T-helper 2 cell treated with Interferon-gamma antibody and Interleukin-4, amounts not matched to agents 100 ng/mL and 5 ng/mL, for 36 hours (primary cell): ENCODE measurements around the gene EIF2S2. TPM values are rescaled to one million over a fixed set of nuclear protein-coding genes. Genes with fewer than 3 reads are reported as not detected.

Source experiments
- intact Hi-C: fragments of 100-400 bp; cut with micrococcal nuclease; formaldehyde crosslinking; loops from one replicate; pipeline ENCODE4 v1.15.1; 2023
- total RNA-seq: library from RNA; stranded (reverse); gene quantifications from 2 replicates; pipeline ENCODE4 v1.2.3, GENCODE V29; 2022

EIF2S2 gene
- total RNA-seq, 1 donor from 2014 or later, result 72.9 TPM

DNA sequence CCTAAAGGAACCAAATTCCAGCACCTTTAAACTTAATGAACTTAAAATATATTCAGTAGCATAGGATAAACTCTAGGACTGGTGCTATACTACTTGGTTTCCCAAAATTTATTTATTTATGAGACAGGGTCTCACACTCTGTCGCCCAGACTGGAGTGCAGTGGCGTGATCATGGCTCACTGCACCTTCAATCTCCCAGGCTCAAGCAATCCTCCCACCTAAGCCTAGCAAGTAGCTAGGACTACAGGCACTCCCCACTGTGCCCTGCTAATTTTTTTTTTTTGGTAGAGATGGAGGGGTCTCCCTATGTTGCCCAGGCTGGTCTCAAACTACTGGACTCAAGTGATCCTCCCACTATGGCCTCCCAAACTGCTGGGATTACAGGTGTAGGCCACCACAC lies 21.4 kb downstream of the EIF2S2 start:
- intact Hi-C loops, result no loop called here

DNA sequence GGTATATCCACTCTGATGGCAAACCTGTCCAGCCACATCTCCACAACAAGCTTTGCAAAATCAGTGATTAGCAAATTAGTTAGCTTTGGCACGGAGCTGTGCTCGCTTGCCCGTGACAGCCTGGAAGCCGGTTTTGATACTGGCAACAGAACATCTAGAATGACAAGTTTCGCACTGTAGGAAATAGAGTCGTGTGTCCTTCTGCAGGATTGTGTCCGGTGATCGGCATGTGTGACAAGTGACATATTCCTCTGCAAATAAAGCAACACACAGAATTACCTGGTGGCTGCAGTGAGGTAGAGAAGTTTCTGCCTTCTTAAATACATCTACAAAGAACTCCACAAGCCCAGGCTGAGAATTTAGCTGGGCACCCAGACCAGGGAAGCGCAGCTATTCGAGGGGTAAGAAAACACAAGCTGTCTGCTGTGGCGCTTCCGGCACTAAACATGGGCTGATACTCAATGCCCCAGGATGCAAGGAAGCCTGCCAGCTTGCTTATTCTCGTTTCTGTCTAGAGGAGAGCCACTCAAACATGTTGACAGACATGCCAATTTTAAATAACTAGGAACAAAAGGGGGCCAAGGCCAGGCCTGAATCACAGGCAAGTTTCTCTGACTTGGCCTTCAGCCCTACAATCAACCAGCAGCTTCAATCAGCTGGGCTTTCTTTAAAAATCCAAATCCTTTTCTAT lies 22.2 kb downstream of the EIF2S2 start:
- intact Hi-C loops, result no loop called here

DNA sequence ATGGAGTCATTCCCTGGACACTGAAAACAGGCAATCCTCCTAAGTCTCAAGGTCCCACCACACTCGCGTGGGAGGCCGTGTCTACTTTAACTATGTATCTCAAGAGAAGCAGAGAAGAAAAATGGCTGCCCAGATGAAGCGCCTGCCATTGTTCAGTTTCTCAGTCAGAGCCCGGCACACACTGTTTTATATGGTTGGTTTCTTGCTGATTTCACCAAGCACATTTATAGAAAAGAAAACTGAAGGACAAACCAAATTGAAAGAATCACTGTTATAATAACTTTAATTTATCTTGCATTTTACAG lies 22.9 kb downstream of the EIF2S2 start:
- intact Hi-C loops, result no loop called here

DNA sequence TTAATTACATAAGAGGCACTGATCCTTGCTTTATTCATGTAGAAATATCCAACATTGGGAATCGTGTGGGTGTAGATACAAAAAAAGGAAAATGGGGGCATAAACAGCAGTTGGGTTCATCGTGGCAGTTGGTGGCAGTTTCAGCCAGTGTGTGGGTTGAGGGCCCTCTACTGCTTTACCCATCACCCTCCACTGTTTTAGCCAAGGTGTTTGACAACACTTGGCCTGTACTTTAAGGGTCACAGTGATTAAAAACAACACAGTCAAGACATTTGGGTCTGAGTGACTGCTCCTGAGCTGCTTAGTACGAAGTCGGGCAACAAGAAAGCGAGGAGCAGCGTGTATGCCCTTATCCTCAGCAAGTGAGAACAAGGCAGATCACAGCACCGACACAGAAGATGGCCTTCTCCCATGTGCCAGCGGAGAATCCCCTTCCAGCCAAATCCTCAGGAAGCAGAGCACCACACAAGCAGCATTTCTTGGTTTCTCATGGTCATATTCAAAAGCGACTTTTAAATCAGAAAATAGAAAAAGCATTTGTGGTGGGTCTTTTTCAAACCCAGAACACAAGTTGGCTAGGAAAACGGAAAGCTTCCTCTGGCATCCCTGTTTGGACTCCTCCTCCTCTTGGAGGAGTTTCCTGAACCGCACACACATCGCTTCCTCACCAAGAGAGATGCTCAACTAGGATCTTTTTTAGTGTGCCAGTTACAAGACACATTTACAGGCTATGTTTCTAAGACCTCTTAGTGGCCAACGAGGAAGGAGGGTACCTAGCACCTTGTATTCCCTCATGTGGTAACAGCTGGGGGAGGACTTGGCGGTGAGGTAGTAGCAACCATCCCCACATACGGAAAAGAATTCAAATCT lies 23.5 kb downstream of the EIF2S2 start:
- intact Hi-C loops, result no loop called here

DNA sequence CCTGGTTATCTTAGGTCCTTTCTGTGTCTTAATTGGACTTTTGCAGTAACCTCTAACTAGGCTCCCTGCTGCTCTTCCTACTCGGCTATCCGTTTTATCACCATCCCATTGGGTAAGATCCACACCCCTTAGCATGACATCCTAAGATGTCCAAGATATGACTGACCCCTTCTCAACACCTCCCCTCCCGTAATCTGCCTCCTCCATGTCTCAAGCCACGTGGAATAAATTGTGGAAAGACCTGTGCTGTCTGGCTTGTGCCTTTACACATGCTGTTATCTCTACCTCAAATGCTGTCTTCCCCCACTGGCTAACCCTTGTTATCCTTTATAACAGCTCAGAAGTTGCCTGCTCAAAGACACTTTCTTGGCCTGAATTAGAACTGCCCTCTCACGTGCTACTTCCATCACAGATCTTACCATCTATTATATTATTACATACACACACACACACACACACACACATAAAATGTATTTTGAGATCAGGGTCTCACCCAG lies 26.5 kb downstream of the EIF2S2 start:
- intact Hi-C loops, result no loop called here

DNA sequence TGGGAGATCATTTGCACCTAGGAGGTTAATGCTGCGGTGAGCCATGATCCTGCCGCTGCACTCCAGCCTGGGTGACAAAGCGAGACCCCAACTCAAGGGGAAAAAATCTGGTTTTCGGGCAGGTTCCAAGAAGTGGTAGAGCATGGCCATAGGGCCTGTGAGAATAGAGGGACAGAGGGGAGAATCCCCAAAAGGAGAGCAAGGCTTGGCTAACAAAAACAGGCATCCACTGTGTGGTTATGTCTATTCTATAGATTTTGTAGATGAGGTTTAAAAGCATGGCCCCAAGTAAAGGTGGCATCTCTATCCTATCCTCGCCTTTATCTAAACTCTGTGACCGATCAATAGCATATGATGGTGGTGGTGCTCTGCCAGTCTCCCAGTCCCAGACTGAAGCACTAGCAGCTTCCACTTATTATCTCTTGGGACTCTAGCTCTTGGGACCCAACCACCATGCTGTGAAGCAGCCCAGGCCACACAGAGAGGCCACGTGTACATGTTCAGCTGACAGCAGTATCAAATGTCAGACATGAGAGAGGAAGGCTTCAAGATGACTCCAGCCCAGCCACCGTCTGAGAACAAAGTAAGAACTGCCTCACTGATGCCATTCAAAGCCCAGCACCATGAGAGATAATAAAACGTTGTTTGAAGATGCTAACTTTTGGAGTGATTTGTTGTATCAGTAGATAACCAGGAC lies 27.7 kb downstream of the EIF2S2 start:
- intact Hi-C loops, result no loop called here

DNA sequence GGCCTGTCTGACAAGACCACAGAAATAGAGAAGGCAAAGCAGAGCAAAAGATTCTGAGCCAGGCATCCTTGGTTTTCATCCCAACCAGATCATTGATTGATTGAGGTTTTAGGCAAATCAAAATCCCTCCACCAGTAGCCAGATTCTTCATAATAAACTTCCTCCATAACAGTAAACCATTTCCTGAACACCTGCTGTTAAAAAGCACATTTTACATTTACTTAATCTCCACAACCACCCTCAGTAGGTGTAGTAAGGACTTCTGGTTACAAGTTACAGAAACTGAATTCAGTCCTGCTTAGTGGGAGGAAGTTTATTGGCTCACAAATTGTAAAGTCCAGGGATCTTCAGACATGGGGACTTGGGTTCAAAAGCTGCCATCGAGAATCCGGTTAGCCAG lies 28.3 kb downstream of the EIF2S2 start:
- intact Hi-C loops, result no loop called here

DNA sequence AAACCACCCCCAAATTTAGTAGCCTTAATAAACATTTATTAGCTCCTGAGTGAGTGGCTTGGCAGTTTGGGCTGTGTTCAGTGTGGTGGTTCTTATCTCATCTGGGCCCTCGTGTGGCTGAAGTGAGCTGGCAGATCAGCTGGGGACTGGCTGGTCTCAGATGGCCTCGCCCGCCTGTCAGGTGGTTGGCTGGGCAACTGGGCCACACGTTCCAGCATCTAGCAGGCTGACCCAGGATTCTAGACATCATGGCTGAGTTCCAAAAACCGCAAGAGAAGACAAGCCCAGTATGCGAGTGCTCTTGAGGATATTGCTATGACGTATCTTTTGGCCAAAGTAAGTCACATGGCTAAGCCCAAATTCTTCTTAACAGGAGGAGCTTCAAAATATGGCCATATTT lies 28.9 kb downstream of the EIF2S2 start:
- intact Hi-C loops, result no loop called here

DNA sequence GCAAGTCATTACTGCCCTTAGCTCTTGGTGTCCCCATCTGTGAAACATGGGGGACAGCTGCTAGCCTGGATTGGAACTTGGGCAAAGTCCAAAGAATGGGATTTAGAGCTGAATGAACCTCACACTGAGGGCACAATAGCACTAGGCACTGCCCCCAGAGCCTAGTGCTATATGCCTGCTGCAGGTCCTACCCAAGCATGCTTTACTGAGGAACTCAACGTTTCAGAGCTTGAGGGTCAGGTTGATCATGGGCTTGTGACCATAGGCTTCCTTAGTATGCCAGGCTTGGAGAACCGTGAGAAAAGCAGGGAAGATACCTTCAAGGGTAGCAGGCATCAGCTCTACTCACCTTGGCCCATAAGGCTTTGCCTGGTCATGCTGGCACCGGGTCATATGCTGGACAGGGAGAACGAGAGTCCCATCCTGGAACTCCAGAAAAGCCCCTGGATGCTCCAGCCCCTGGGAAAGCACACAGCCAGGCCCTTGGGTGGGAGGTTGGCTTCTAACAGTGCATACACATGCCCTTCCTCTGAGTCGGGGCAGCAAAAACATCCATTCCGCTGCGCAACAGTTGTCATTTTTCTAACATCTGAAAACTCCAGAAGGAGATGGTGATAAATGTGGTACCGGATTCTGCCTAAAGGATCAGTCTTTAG lies 29.7 kb downstream of the EIF2S2 start:
- intact Hi-C loops, result no loop called here

DNA sequence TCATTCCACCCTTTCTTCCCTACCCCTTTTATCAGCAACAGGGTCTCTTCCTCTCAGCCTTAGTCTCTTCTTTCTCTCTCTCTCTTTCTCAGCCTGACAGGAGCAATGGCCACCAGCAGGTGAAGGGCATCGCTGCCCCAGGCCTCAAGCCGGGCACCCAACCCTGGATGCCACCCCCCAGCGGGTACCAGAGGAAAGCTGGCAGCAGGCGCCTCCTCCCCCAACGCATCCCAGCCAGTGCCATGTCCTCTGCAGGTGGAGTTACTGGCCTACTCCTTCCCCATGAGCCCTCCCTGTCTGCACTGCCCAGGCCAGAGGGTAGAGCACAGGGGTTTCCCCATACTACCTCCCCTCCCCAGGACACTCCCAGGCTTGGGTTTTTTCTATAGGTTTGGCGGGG lies 32.2 kb downstream of the EIF2S2 start:
- intact Hi-C loops, result no loop called here

DNA sequence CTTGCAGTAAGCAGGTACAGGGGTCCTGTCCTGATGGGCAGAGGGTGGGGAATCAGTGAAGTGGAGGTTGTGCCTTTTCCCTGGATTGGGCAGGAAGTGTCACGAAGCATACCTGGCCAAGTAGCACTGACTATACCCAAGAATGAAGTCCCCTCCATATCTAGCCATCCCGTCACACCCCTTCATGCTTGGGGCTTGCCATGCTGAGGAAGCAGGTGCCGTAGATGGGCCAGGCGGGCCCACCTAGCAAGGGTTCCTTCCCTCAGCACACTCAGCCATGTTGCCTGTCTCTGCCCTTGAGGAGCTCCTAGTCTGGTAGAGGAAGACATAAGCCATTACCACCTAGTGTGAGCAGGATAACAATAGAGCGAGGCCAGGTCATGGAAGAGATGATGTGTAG lies 33.5 kb downstream of the EIF2S2 start:
- intact Hi-C loops, result no loop called here

DNA sequence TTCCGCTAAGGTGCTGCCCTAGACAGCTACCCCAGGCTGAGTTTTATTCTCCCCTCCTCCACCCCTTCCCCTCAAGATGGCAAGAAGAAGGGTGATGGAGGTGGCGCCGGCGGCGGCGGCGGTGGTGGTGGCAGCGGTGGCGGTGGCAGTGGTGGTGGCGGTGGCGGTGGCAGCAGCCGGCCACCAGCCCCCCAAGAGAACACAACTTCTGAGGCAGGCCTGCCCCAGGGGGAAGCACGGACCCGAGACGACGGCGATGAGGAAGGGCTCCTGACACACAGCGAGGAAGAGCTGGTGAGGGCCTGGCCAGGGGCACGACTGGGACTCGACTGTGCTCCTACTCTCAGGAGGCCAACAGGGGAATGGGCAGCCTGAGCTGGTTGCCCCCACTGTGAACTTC lies 35.1 kb downstream of the EIF2S2 start:
- intact Hi-C loops, result no loop called here

DNA sequence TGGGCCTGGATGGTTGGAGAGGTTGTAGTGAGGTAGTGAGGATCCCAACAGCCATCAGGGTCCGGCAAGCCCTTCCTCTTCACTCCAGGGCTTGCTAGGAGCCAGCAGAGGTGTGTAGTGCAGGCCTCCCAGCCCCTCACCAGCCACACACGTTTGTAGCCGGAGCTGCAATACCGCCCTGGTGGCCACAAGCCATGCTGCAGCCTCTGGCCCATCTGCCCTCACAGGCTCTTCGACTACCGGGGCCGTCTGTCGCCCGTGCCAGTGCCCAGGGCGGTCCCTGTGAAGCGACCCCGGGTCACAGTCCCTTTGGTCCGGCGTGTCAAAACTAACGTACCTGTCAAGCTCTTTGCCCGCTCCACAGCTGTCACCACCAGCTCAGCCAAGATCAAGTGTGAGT lies 36.4 kb downstream of the EIF2S2 start:
- intact Hi-C loops, result no loop called here

DNA sequence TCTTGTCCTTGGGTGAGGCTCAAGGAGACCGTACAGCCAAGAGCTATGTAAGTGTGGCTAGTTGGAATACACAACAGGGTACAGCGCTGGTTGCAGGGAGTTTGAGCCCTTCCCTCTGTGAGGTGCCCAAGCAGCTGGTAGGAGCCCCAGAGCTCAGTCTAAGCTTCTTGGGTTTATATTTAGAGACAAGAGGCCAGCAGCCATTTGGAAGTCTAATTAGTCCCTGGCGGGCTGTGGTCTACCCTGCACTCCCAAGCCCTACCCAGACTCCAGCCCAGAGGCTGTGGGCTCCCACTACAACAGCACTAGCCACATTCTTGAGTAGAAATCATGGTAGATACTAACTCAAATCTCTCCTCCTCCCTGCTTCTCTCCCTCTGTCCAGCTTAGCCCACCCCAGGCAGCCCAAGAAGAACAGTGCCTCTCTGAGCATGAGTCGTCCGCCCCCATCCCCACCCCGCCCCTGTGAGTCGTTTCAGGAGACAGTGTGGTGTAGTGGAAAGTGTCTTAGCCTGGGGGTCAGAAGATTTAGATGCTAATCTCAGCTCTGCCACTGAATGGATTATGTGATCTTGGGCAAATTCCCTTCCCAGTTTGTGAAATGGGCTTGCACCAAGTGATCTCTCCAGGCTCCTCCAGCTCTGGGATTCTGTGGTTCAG lies 37.8 kb downstream of the EIF2S2 start:
- intact Hi-C loops, result no loop called here

DNA sequence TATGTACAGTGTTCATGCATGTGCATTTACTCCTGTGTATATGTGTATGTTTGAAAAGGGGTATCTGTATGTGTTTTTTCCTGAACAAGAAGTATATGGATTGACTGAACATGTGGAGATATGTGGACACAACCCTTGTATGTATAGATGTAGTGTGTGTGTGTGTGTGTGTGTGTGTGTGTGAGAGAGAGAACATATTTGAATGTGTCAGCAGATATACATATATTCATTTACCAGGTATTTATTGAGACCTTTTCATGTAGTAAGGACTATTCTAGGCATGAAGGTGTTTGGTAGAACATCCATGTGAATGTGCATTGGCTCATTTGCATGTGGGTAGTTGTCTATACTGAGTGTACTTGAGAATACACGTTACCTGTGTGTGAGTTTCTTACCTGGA lies 39.3 kb downstream of the EIF2S2 start:
- intact Hi-C loops, result no loop called here

DNA sequence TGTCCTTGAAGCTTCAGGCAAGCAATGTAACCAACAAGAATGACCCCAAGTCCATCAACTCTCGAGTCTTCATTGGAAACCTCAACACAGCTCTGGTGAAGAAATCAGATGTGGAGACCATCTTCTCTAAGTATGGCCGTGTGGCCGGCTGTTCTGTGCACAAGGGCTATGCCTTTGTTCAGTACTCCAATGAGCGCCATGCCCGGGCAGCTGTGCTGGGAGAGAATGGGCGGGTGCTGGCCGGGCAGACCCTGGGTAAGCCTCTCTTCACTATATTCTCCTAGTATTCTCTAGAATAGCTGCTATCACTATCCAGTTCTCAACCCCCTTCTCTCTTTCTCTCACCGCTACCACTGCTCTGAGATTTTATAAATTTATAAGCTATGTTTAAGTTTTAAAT lies 40.0 kb downstream of the EIF2S2 start:
- intact Hi-C loops, result no loop called here

DNA sequence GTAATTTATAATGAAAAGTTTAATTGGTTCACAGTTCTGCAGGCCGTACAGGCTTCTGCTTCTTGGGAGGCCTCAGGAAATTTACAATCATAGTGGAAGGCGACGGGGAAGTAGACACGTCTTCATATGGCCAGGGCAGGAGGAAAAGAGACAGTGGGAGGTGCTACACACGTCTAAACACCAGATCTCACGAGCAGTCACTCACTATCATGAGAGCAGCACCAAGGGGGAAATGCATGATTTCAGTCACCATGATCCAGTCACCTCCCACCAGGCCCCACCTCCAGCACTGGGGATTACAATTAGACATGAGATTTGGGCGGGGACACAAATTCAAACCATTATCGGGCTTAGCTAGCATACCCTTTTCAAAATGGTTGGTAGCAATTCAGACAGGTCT lies 41.2 kb downstream of the EIF2S2 start:
- intact Hi-C loops, result no loop called here

DNA sequence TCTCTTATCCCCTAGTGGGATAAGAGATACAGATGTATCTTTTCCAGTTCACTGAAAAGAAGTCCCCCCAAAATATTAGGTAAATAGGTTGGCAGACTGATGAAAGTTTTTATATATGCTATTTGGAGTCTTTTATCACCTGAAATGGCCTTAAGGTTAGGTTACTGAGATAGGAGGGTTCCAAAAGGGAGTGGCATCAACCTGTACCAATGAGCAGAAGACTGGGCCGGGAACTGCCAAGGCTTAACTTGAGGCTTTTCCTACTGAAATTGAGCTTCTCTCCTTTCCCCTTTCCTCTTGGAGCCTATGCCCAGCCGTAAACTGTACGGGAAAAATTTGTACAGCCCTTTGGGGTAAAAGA lies 42.0 kb downstream of the EIF2S2 start:
- intact Hi-C loops, result no loop called here

DNA sequence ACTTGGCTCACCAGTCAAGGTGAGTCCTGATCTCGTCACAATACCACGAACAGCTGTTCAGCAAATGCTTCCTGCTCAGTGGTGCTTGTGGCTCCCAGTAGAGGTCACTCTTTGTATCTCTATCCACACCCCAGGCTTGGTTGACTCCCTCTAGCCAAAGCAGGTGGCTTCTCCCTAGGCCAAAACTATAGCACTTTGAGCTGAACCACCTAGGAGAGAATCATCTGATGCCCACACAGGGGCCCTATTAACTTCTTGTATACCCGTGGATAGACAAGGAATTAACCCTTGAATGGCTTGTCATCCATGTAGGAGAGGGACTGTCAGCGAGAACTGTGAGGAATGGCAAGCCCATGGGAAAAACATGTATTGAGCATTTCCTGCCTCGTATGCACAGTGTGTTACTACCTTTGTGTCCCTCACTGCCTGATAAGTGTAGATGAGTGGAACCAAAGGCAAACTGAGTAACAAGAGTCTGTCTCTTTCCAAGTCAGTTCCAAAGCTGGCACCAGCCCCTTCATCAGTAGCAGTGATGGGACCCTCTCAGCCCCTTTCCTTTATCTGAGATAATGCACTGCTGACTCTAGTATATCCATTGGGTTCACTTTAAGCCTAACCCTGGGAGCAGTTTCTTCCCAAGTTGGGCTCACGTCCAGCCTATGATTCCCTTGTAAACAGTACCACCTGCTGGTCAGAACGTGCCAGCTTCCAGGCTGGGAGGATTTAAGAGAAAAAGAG lies 42.5 kb downstream of the EIF2S2 start:
- intact Hi-C loops, result loop anchor here (1.0 kb wide), 1 partner anchor 136 kb away; no protein-coding TSS in a partner anchor

DNA sequence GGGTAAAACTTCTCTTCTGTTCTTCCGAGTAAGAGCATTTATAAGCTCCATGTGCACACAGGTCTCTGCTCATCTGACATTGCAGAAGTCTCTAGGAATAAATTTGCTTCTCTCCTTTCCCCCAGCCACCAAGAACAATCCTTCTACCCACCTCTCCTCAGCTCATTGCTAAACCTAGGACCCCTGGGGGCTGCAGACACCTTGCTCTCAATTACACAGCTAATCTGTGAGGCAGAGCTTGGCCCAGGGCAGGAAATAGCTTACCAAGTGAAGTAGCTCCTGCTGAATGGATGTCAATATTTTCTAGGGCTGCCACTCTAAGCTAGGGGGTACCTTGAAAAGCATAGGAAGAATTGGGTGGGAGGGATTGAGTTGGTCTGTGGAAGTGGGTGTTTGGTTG lies 44.0 kb downstream of the EIF2S2 start:
- intact Hi-C loops, result no loop called here
